ENCODE results near the gene MOB3A. TPM values are rescaled to one million over a fixed set of nuclear protein-coding genes. Genes with fewer than 3 reads are reported as not detected.
"Not testable (repeated sequence)": the region's sequence is repeated elsewhere in the genome, so short reads cannot be mapped to it uniquely, and the experiment has no call there.

The MOB3A gene
- total RNA-seq, 1 donor from 2014 or later: 59.0 TPM

DNA sequence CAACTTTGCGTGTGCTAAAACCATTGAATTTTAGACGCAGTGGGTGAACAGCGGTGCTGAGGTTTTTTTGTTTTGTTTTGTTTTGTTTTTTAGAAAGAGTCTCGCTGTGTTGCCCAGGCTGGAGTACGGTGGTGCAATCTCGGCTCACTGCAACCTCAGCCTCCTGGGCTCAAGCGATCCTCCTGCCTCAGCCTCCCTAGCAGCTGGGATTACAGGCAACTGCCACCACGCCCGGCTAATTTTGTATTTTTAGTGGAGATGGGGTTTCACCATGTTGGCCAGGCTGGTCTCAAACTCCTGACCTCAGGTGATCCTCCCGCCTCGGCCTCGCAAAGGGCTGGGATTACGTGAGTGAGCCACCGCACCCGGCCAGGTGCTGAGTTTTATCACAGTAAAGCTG is 61.9 kb downstream of the MOB3A start:
- DNase-seq (ENCODE audit: low spot score): not testable (repeated sequence)

DNA sequence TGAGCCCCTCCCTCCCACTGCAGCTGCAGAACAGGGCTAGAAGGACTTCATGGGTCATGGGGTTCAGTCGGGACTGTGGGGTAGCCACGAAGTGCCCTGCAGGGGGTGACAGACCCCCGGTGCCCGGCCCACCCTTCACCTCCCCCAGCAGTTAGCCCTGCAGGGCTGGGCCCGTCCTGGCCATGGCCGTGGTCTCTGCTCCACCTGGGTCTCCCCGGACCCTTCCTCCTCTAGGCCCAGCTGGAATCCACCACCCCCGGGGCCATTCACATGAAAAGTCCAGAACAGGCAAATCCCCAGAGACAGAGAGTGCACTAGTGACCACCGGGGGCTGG is 62.3 kb downstream of the MOB3A start:
- DNase-seq (ENCODE audit: low spot score): no peak

DNA sequence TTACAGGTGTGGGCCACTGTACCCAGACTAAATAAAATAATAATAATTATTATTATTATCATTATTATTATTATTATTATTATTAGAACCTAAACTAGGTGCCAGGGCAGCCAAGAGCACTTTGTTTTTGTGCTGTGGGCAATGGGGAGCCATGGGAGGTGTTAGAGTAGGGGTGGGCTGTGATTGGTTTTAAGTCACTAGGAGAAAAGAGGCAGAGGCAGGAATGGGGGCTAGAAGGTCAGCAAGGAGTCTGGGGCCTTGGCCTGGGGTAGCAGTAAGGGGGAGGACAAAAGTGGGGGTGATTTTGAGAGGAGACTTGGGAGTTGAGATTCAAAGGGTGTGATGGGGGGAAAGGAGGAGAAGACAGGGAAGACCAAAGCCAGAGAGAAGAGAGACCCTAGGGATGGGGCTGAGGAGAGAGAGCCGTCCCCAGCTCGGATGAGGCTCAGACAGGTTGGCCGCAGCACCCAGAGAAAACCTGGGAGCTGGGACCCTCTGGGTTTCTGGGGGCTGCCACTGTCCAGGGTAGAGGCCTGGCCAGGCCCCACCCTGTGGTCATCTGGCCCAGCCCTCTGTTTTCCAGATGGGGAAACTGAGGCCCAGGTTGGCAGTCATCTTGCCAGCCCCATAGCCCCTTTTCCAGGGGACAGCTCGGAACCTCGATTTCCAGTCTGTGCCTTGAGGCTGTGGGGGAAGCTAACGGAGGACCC is 62.9 kb downstream of the MOB3A start:
- DNase-seq (ENCODE audit: low spot score): no peak

DNA sequence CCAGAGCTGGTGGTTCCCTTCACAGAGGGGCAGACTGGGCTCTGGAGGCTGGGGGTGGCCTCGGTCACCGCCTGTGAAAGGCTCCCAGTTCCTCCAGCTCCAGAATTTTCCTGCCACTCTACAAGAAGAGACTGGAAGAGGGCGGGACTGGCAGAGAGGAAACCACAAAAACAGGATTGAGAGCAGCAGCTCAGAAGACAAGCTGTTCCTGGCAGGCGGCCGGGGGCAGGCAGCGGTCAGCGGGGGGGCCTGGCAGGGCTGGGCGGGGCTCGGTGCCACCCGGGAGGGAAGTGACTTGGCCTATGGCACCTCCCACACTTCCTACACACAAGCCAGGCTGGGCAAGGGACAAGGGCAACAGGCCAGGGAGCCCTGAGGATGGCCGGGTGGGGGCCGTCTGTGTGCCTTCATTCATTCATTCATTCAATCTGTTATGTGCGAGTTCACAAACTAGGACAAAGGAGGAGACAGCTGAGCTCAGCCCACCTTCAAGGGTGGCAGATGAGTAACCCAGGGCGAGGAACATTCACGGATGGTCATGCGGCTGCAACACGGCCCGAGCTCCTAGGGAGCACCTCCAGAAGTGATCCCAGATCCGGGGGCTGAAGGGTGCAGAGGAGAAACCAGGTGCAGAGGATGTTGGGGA is 63.7 kb downstream of the MOB3A start:
- peak; percentile 95 for DNase-seq (ENCODE audit: low spot score)

GRCh38 chr19:2027361-2027760 is 68.8 kb downstream of the MOB3A start:
- no peak for DNase-seq (ENCODE audit: low spot score)

GRCh38 chr19:2026770-2027169 is 69.4 kb downstream of the MOB3A start:
- DNase-seq (ENCODE audit: low spot score): no peak

DNA sequence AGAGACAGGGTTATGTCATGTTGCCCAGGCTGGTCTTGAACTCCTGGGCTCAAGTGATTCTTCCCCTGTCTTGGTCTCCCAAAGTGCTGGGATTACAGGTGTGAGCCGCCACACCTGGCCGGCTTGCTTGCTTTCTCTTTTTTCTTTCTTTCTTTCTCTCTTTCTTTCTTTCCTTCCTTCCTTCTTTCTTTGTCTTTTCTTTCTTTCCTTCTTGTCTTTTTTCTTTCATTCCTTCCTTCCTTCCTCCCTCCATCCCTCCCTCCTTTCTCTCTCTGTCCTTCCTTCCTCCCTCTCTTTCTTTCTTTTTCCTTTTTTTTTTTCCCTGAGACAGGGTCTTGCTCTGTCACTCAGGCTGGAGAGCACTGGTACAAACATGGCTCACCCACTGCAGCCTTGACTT is 73.8 kb downstream of the MOB3A start:
- no peak for DNase-seq (ENCODE audit: low spot score)

DNA sequence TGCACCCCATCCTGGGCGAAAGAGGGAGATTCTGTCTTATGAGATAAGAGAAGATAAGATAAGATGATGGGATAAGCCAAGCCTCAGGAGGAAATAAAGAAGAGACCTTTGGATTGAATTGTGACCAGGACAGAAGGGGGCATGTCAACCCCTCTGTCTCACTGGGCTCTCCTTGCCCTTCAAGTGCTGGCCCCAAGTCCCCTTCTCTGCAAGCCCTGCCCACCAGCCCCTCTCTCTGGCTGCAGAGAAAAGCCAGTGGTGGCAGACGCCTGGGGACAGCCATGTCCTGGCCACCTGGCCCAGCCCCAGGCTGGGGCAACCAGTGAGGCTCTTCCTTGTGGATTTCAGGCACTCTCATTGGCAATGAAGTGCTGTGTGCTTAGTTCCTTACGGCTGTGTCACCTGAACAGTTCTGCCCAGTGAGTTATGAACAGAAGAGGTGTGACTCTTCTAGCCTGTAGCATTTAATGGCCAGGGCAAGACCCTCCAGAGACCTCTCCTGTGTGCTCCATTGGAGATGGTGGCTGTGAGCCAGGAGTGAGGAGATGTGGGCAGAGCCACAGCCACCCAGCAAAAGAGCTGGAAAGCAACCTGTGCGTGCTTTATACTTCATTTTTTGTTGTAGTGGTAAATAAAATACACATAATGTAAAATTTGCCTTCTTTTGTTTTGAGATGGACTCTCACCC is 74.5 kb downstream of the MOB3A start:
- no peak for DNase-seq (ENCODE audit: low spot score)

Other genes with a start within 250 kb of the MOB3A start
- 39.2 TPM for gene REXO1, start 247.8 kb downstream of the MOB3A start, total RNA-seq
- gene KLF16, start 232.7 kb downstream of the MOB3A start, total RNA-seq: 23.2 TPM
- gene ABHD17A, start 210.8 kb downstream of the MOB3A start, total RNA-seq: 85.2 TPM
- 10.6 TPM for gene ADAT3, start 190.9 kb downstream of the MOB3A start, total RNA-seq
- gene SCAMP4, start 190.9 kb downstream of the MOB3A start, total RNA-seq: 89.3 TPM
- 77.5 TPM for gene CSNK1G2, start 155.2 kb downstream of the MOB3A start, total RNA-seq
- gene BTBD2, start 80.6 kb downstream of the MOB3A start, total RNA-seq: 92.2 TPM
- 246 TPM for gene MKNK2, start 45.1 kb downstream of the MOB3A start, total RNA-seq
- gene IZUMO4, start 589 bp upstream of the MOB3A start, total RNA-seq: 11.5 TPM
- 125 TPM for gene AP3D1, start 55.2 kb upstream of the MOB3A start, total RNA-seq
- gene DOT1L, start 67.6 kb upstream of the MOB3A start, total RNA-seq: 40.1 TPM
- 126 TPM for gene PLEKHJ1, start 140.0 kb upstream of the MOB3A start, total RNA-seq
- gene SF3A2, start 140.5 kb upstream of the MOB3A start, total RNA-seq: 72.8 TPM
- 5.1 TPM for gene AMH, start 153.0 kb upstream of the MOB3A start, total RNA-seq
- gene JSRP1, start 160.1 kb upstream of the MOB3A start, total RNA-seq: 0.17 TPM
- gene PEAK3, start 185.8 kb upstream of the MOB3A start, total RNA-seq: 1.0 TPM
- 0.17 TPM for gene LINGO3, start 211.8 kb upstream of the MOB3A start, total RNA-seq
- 79.1 TPM for gene LSM7, start 232.3 kb upstream of the MOB3A start, total RNA-seq
- 148 TPM for gene SPPL2B, start 232.4 kb upstream of the MOB3A start, total RNA-seq

All from mucosa of gallbladder (tissue), 1 donor.